ENCODE measurements around the gene IDNK.

DNA sequence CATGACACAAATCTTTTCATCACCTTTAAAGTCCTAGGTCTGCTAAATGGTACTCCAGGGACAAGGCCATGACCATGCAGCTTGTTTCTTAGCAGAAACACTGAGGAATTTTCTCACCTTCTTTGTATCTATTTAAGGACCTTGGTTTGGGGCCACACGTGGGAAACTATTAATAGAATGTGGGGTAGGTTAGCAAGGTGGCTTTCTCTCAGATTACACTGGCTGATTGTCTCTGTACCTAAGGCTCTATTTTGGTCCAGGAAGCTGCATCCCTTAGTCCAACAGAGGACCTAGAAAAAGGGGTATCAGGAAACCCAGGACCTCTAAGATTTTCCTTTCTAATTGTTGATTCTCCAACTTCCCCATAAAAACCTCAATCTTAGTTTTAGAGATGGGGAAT is 48.5 kb upstream of the IDNK start:
- TF ChIP-seq, protein P1, sequence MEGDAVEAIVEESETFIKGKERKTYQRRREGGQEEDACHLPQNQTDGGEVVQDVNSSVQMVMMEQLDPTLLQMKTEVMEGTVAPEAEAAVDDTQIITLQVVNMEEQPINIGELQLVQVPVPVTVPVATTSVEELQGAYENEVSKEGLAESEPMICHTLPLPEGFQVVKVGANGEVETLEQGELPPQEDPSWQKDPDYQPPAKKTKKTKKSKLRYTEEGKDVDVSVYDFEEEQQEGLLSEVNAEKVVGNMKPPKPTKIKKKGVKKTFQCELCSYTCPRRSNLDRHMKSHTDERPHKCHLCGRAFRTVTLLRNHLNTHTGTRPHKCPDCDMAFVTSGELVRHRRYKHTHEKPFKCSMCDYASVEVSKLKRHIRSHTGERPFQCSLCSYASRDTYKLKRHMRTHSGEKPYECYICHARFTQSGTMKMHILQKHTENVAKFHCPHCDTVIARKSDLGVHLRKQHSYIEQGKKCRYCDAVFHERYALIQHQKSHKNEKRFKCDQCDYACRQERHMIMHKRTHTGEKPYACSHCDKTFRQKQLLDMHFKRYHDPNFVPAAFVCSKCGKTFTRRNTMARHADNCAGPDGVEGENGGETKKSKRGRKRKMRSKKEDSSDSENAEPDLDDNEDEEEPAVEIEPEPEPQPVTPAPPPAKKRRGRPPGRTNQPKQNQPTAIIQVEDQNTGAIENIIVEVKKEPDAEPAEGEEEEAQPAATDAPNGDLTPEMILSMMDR (IDR thresholded peaks at IDR 0.05), result no peak
- no peak for TF ChIP-seq POLR2A (IDR thresholded peaks at IDR 0.05)
